GM21723 (cell line): ENCODE results near the gene FRRS1L.
"Not testable (repeated sequence)": the region's sequence is repeated elsewhere in the genome, so short reads cannot be mapped to it uniquely, and the experiment has no call there.

Experiments used
- ATAC-seq: cut with Tn5 transposase; IDR thresholded peaks from one replicate; pipeline ENCODE4 v1.9.1; 2021; ENCODE audit warnings: mild to moderate bottlenecking, moderate library complexity; ENCODE audit not compliant: unreplicated experiment

FRRS1L gene

DNA sequence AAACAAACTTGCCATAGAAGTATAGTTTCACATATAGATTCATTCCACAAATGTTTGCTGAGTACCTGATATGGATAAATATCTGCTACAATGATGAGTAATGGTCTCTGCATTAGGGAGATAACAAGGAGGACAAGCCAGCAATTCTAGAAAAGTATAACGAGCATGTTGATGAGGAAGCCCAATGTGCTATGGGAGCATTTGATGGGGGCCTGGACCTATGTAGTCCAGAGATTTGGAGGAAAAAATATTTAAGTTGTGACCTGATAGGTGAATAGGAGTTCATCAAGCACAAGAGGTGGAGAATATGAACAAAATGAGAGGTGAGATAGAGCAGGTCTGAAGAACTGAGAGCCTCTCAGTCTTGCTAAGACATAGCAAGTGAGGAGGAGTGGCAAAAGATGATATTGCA, 32.9 kb downstream of the FRRS1L start:
- ATAC-seq = no peak

DNA sequence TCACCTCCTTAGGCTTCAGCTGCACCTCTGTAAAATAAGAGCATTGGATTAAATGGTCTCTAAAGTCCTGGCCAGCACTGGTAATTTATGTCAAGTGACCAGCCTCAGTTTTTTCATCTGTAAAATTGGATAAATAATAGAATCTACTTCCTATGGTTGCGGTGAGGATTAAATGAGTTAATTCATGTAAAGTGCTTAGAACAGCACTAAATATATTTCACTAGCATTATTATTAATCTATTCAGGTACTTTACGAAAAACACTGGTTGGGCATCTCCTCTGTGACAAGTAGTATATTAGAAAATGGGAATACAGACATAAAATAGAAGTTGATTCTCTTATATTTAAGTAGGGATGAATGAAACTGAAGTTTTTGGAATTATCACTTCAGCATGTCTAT, 33.5 kb downstream of the FRRS1L start:
- ATAC-seq = no peak

DNA sequence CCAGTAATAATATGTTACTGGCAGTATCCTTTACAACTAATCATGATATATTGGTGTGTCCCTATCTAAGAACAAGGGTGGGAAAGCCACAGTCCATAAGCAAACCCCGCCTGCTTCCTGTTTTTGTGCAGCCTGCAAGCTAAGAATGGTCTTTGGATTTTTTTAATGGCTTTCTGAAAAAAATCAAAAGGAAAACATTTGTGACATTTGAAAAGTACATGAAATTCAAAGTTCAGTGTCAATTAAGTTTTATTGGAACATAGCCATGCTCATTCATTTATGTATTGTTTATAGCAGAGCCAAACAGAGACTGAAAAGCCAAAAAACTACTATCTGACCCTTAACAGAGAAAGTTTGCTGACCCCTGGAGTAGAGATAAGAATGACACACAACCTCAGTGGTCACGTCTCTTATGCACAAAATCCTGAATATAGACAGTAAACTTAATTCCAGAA, 34.5 kb downstream of the FRRS1L start:
- no peak for ATAC-seq

DNA sequence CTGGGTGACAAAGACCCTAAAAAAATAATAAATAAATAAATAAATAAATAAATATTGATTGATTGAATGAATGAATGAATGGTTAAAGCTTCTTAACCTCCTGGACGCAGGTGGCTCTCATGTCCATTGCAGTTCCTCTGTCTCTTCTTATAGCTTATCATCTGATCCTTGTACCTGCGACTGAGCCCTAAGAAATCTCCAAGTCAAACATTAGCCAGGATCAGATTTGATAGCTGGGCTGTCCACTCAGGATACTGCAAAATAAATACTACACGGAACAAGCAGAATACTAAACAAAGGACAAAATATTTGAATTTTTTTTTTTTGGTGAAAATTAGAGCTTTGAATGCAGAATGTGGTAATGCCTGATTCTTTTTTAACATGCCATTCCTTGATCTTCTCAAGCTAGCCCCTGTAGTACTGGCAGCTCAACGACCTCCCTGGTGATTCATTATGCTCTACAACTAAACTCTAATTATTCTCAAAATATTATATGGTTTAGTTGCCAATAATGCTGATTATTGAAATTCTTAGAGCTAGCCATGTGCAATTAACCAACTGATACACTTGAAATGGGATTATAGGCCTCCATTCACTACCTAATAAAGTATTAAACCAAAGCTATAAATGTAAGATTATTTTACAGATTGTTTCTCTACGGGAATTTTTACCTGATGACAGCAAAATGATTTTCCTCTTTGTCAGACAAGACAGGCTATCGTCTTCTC, 37.4 kb downstream of the FRRS1L start:
- no peak for ATAC-seq

DNA sequence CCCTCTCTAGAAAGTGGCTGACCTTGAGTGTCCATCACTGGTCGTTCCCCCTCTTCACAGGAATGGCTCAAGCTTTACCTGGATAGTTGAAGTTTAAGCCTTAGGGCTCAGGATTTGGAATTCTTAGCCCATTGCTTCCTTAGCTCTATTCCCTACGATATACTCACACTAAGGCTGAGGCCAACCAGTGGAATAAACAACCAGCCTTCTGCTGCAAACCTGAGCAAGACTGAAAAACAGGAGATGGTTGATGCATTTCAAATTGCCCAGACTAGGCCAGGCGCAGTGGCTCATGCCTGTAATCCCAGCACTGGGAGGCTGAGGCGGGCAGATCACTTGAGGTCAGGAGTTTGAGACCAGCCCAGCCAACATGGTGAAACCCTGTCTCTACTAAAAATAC, 40.4 kb downstream of the FRRS1L start:
- ATAC-seq = not testable (repeated sequence)

DNA sequence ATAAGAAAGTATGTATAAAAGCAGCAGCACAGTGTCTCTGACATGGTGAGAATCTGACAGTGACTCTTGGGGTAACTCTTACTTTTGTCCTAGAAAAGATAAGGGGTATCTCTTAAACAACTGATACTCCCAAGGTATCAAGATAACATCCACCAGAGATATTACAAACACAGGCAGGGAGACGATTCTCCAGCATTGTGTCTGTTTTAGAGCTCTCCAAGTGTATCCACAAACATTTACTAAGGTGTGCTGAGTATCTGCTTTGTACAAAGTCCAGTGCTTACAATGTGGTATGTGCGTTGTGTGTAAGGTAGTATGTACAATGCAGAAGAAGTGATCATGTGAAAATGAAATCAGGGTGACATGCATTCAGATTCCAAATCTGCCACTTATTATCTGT, 42.9 kb downstream of the FRRS1L start:
- ATAC-seq = no peak

DNA sequence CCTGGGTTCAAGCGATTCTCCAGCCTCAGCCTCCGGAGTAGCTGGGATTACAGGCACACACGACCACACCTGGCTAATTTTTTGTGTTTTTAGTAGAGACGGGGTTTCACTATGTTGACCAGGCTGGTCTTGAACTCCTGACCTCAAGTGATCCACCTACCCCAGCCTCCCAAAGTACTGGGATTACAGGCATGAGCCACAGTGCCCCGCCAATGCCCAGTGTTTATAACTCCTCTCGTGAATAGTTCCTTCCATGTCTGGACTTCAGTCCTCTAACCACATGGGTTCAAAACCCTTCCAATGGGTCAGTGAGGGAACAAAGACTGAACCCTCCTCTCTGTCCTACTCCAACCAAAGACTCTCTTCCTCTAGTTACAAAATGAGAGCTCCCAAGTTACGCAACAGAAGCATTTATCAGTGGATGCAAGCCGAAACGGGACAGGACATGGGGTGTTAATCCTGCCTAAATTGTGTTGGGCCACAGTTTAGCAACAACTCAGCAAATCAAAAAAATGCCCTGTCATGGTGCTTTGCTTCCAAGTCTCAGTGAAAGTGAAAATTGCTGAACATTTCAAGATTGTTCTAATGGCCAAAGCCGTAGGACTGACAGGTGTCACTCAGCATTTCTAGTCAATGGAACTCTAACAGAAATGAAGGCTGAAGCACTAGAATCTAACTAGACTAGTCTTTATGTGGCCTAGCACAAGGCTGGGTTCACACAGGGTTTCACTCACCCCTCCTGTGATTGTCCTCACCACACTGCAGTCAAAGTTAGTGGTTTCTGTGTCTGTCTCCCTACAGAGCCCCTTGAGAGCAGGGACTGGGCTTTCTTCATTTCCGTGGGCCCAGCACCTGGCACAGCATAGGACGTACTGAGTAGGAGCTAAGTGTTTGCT, 44.1 kb downstream of the FRRS1L start:
- ATAC-seq = peak; percentile 27

DNA sequence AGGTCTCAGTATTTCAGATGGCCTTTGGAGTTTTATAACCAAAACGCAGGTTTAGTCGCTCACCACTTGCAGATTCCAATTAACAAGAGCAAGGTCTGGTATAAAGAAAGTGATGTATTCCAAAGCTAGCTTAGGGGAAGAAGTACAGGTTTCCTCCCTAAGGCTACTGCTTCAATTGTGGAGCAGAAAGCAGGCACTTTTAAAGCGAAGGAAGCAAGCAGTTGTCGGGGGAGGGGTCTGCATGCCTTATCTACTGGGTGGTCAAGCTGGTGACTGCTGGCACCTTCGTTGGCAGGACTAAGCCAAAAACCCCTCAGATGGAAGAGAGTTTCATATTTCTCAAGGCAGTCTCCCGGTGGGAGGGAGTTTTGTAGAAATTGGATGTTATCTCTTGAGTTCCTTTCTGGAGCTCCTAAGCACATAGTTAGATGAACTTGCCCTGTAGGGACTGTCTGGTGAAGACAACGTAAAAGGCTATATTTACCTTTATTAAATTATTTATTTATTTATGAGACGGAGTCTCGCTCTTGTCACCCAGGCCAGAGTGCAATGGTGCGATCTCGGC, 45.7 kb downstream of the FRRS1L start:
- ATAC-seq = no peak

DNA sequence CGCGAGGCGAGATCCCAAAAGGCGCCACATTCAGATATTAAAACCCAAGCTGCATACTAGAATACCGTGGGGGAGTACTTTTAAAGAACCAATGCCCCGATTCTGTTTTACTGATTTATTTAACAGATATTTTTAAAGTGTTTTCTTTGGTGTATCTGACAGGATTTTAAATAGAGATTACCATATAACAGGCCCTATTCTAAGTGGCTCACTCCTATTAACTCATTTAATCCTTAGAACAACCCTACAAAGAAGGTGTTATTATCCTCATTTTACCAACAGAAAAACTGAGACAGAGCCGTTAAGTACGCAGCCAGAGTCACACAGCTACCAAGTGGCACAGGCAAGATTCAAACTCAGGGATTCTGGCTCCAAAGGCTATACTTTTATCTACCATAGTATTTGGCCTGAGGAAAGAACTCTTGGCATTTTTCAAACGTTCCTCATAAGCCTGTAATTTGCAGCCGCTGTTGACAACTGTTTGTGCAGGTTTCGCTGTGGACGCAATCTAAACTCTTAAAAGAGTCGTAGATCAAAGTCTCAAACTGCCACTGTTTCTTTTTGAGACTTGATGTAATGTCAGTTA, 46.8 kb downstream of the FRRS1L start:
- no peak for ATAC-seq

DNA sequence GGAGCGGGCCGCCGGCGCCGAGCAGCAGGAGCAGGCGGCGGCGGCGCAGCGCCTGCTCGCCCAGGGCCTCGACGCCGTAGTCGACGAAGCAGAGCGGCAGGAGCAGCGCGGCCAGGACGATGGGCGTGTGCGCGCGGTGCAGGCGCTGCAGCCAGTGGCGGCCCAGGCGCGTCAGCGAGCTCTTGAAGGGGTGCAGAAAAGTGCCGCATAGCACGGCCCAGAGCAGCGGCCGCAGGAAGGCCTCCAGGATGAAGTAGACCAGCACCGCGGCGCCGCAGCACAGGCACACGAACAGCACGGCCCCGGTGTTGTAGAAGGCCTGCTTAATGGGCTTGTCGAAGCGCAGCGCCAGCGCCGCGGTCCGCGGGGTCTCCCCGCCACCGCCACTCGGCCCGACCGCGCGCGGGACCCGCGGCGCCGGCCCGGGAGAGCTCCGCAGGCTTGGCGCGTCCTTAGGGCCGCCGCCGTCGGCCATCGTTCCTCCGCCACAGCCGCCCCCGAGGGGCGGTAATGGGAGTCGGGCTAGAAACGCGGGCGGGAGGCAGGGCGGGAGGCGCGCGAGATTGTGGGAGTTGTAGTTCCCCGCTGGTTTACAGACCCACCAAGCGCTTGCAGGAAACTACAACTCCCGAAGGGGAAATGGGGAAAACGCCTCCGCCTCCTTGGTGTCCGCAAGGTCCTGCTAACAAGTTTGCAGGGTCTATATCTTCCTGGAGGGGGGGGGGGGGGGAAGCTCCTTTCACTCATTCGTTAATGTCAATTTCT, 47.4 kb downstream of the FRRS1L start, which contains the start of gene TMEM245:
Gene TMEM245 (minus strand): TSS at position 509 of the 765 bp plus-strand sequence. CDS start 34 bp downstream, at position 475.
- ATAC-seq = peak; percentile 90

DNA sequence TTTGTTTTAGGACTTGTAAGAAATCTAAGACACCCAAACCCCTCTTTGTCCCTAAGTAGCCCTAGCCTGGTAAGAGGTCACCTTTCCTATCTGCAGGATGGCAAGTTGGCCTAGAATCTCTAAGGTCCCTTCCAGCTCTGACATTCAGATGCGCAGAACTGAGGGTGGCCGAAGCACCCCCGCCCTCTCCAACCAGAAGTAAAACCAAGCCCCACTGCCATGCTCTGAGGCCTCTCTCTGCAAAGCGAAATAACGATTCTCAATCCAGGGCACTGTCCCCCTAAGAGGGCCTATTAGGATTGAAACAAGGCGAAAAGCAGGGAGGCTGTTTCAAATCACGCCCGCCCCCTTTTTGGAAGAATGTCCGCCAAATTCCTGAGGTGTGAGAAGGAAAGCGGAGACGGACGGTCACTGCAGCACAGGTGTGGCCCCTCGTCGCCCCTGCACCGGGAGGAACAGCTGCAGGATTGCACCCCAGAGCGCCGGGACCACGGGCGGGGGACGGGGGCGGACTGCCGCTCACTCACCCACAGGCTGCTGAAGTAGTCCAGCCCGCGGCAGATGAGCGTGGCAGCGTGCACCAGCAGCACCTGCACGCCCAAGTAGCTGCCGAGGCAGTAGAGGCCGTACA, 48.1 kb downstream of the FRRS1L start:
- no peak for ATAC-seq

DNA sequence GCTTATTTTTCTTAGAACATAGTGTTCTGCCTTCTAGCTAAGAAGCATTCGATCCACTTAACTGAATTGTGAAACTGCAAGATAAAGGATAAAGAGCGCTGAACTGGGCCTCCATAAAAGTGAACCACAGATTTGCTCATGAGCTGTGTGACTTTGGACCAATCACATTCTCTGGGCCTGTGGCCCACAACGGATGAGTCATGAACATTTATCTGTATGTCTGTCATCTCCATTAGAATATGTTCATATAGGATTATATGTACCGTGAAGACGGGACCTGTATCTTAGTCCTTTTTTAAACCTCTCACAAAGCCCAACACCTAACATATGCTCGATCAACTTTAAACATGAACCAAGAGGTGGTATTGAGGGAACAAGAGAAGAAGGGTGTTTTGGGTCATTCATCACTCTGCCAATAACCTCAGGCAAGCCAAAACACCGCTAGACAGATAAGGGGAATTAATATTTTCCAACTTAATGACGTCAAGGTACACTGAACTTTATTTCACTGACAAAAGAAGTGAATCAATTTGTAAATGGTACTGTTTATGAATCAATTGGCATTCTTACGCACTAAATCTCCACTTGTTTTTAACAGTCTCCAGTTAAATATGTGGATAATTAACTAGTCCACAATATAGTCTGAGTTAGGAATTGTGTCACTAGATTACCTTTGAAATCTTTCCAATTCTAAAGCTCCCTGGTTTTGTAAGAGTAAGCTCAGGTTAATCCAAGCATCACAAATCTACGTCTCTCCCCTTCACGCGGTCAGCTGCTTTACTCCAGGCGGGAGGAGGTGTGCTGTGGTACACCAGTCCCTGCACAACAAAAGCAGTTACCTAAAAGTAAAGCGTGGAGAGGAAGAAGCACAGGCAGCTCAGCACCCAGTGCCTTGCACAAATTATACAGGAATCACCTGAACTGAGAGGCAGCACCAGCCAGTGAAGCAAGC, 48.9 kb downstream of the FRRS1L start:
- ATAC-seq = no peak

DNA sequence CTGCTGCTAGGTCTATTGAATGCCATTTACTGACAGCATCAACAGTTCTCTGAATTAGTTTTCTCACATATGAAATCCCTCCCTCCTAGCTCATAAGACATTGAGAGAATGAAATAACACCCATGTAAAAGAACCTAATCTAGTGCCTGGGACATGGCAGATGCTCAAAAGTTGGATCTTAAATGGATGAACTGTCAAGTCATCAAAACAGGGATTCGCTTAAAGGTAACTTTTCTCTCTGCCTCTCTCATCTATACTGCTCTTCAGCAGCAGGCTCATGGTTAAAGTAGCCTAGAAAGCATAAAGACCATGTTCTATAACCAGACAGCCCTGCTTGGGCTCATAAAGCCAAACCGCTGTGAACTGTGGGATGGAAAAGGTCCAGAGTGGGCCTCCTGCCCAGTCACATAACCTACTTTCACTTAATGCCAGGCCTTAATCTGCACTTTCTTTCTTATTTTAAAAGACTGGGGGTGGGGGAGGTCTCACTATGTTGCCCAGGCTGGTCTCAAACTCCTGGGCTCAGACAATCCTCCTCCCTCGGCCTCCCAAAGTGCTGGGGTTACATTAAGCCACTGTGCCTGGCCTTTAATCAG, 51.0 kb downstream of the FRRS1L start:
- no peak for ATAC-seq

DNA sequence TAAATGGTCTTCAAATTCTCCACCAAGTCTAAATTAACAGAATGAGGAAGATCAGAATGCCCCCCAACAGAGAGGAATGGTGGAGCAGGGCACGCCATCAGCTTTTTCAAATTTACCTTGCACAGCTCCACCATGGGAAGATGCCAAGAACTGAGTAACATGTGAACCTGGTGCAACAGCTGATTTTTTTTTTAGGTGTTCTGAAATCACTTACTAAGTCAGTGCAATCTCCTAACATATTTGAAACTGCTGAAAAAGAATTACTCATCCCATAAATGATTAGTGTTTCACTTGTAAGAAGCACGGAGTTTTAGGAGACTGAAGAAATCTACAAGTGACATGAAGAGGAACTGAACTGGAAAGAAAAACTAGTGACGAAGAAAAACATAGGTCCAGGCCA, 52.4 kb downstream of the FRRS1L start:
- no peak for ATAC-seq

DNA sequence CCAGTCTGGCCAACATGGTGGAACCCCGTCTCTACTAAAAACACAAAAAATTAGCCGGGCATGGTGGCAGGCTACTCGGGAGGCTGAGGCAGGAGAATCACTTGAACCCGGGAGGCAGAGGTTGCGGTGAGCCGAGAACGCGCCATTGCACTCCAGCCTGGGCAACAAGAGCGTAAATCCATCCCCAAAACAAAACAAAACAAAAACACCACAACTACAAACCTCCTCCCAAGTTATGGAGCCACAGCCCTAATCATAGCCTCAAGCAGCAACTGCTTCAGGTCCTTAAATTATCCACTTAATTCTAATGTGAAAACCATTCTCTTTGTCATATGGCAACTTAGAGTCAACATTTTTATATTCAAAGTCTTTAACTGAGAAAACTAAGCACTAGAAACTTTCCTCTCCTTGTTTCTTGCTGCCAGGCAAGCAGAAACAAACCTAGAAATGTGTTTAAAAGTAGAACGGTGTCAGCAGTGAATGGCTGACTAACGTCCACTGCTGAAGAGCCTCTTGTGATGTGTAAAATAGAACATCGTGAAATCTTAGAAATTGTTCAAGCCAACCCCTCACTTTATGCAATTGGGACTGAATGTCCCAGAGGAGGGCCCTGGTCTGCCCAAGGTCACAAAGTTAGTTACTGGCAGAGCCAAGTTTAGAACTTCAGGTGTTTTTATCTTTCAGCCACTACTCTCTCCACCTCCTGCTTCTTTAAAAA, 53.0 kb downstream of the FRRS1L start:
- ATAC-seq = no peak

DNA sequence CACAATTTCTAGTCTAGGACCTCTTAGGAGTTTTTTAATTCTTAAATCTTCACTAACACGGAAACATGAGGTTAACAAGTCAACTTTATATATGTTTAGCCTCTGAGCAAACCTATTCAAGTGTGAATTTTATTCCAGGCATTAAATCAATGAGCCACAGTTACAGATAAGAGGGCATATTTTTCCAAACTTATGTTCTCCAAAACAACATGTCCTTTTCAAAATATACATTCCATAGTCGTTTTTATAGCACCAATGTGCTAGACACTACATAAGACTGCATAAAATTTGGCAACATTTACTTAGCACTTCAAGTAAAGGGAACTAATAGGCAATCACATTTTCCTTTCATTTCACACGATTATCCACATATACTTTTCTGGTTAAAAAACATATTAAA, 53.8 kb downstream of the FRRS1L start:
- ATAC-seq = no peak

DNA sequence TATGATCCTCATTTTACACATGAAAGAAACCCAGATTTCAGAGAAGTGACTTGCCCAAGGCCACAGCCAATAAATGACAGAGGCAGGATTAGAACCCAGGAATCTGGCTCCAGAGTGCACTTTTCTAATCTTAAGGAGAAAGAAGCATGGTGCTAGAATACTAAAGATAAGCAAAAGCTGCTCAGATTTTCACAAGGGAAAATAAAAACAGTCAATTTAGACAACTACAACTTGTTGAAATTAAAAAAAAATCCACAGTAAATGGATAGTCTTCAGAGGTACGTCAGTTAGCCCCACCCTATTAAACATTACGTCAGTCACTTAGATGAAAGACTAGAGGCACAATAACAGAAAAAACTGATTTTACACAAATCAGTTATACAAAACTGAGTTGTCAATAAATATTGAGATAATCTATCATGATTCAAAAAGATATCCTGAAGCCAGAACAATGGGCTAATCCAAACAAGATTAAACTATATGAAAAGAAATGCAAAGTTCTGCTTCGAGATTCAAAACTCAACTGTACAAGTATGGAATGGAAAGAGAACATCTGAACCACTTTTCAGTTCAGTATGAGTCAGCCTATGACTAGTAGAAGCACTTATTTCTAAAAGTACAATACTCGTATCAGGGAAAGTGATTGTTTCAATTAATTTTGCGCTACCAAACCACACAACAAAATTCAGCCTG, 56.6 kb downstream of the FRRS1L start:
- peak; percentile 86 for ATAC-seq
